Urinary bladder (tissue), 4 donors: ENCODE results near the gene SH3TC1. TPM values are rescaled to one million over a fixed set of nuclear protein-coding genes. Genes with fewer than 3 reads are reported as not detected.

Experiments
- DNase-seq: peaks from one replicate; pipeline ENCODE4 v3.0.0-alpha.2; 2015; ENCODE audit errors: extremely low spot score
- H3K27ac ChIP-seq: one replicate; pipeline ENCODE4 v1.5.1; 2013; ENCODE audit warnings: low read depth, mild to moderate bottlenecking, moderate library complexity
- H3K36me3 ChIP-seq: one replicate; pipeline ENCODE4 v1.6.1; 2013; ENCODE audit warnings: mild to moderate bottlenecking, moderate library complexity; ENCODE audit not compliant: insufficient read depth
- H3K4me1 ChIP-seq: one replicate; pipeline ENCODE4 v1.6.1; 2013; ENCODE audit warnings: mild to moderate bottlenecking, moderate library complexity; ENCODE audit not compliant: insufficient read depth
- H3K4me3 ChIP-seq: one replicate; pipeline ENCODE4 v1.5.1; 2013; ENCODE audit warnings: low read depth, low read length
- WGBS: extraction: QIAGEN DNeasy Blood & Tissue Kit; methylation state at CpG from one replicate; pipeline ENCODE4 v1.1.7; 2013; 5-methylcytosine and 5-hydroxymethylcytosine counted together
- polyA plus RNA-seq: library from polyadenylated mRNA; stranded (reverse); fragments of 200-250 nt; gene quantifications from one replicate; pipeline ENCODE4 v1.2.3, GENCODE V29; 2013
- total RNA-seq: library from RNA; depleted of rRNA; stranded (reverse); fragments of >200 nt; gene quantifications from one replicate; pipeline ENCODE4 v1.2.3, GENCODE V29; 2014
- donor health status: healthy with polysubstance abuse.
- donor health status: healthy.

SH3TC1 gene
- total and polyA plus RNA-seq, 2 donors = 17.2 to 20.5 TPM

DNA sequence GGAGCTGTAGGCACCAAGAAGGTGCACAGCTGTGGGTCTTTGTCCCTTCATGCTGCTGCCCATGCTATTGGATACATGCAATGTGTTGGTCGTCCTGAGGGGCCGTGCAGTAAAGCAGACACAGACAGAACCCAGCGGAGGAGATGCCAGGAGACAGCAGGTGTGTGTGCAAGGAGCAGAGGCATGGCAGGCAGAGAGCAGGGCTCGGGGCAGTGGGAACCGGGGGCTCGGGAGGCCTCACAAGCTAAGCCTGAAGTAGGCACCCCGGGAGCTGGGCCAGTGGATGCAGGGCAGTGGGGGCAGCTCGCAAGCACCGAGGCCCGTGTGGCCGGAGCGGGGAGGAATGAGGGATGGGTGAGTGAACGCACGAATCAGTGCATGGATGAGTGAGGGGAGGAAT is 83.7 kb downstream of the SH3TC1 start:
- WGBS = 93% methylated on average over 14 of the region's 14 CpGs
- H3K4me3 ChIP-seq = no peak overlapping the region
- no peak overlapping the region for H3K27ac ChIP-seq
- DNase-seq = no peak
- H3K4me1 ChIP-seq = no peaks in the 10 kb centered on the region
- H3K36me3 ChIP-seq = no peaks in the 10 kb centered on the region

DNA sequence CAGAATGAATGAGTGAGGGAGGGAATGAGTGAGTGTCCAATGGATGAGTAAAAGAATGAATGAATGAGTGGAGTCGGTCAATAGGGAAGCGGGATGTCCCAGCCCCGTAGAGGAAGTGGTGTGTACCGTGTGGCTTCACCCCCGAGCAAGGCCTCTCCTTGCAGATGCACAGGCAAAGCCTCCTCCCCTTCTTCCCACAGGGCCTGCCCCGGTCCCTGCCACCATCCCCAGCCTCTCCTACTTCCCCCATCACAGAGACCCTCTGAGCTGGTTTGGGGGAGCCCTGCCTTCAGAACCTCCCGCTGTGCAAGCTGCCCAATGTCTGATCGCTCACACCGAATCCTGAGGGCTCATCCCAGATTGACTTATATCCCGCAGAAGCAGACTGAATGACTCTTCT is 84.1 kb downstream of the SH3TC1 start:
- Histone ChIP-seq H3K27ac (no peak overlapping the region), H3K4me1 (no peaks in the 10 kb centered on the region), H3K36me3 (no peaks in the 10 kb centered on the region), H3K4me3 (no peak overlapping the region)
- no peak for DNase-seq
- WGBS = 80% methylated on average over 10 of the region's 10 CpGs

DNA sequence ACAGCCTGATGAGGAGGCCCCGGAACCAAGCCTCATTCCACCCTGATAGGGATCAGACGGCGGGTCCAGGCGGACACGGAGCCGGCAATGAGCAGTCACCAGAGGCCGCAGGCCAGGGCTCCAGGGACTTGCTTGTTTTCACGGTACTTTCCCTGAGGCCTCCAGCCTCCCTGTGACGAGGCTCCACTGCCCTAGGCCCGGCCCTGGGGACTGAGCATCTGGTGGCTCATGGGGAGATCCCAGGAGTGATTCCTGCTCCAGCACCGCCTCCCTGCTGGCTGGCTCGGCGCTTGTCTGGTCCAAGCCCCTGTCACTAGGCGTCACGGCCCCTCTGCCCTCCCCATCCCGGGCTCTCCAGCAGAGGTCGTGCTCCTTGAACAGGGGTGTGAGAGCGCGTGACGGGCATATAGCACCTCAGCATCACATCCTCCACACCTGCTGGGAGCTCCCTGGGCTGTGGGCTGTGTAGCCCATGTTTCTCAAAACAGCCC is 84.6 kb downstream of the SH3TC1 start:
- 75% methylated on average over 20 of the region's 20 CpGs for WGBS
- no peak for DNase-seq
- Histone ChIP-seq H3K4me3 (no peak overlapping the region), H3K4me1 (no peaks in the 10 kb centered on the region), H3K27ac (no peak overlapping the region), H3K36me3 (no peaks in the 10 kb centered on the region)

DNA sequence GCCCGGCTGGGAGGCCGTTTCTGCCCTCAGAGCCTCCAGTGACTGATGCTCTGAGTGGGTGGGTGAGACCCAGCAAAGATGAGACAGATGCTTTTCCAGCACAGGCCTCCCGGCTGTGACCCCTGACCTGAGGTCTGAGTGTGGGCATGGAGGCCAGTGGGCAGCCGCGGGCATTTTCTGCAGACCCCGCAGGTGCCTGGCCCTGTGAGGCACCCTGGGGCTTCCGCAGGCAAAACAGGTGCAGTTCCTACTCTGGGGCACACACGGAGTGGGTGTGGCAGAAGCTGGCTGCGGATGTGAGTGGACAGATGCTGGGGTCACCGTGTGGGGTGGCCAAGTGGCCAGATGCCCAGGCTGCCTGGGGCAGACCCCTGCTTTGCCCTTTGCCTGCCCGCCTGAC is 85.3 kb downstream of the SH3TC1 start:
- no peak for DNase-seq
- 82% methylated on average over 11 of the region's 11 CpGs for WGBS
- Histone ChIP-seq H3K4me1 (no peaks in the 10 kb centered on the region), H3K27ac (no peak overlapping the region), H3K4me3 (no peak overlapping the region), H3K36me3 (no peaks in the 10 kb centered on the region)

DNA sequence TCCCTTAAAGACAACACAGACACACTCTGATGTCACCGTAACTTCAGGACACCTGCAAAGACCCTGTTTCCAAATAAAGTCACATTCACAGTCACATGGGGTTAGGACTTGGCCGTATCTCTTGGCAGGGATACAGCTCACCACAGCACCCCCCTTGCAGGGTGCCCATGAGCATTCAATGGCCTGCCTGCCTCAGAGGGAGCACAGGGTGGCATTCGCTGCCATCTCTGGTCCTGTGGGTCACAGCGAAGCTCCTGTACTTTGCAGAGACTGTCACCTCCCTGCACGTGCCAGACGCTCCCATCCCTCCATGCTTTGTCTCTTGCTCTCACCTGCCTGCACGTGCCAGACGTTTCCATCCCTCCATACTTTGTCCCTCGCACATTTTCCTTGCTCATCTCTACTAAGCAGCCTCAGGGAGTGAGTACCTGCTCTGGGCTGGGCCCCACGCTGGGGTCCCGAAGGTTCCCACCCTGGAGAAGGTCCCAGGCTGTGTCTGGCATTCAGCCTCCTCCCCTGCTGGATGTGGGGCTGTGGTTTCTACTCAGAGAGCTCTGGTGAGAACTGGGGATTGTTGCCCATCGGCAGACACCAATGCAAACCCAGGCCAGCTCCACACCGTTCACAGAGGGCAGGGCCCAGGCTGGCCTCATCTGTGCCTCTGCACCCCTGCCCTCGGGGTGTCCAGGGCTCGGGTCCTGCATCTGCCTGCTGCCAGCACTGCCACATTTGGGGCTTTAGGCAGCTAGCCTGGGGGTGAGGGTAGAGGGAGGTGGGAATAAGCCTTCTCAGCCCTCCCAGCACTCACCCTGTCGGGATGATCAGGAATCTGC is 86.3 kb downstream of the SH3TC1 start:
- Histone ChIP-seq H3K4me1 (no peaks in the 10 kb centered on the region), H3K27ac (no peak overlapping the region), H3K36me3 (no peaks in the 10 kb centered on the region), H3K4me3 (no peak overlapping the region)
- WGBS = 77% methylated on average over 16 of the region's 16 CpGs
- no peak for DNase-seq

DNA sequence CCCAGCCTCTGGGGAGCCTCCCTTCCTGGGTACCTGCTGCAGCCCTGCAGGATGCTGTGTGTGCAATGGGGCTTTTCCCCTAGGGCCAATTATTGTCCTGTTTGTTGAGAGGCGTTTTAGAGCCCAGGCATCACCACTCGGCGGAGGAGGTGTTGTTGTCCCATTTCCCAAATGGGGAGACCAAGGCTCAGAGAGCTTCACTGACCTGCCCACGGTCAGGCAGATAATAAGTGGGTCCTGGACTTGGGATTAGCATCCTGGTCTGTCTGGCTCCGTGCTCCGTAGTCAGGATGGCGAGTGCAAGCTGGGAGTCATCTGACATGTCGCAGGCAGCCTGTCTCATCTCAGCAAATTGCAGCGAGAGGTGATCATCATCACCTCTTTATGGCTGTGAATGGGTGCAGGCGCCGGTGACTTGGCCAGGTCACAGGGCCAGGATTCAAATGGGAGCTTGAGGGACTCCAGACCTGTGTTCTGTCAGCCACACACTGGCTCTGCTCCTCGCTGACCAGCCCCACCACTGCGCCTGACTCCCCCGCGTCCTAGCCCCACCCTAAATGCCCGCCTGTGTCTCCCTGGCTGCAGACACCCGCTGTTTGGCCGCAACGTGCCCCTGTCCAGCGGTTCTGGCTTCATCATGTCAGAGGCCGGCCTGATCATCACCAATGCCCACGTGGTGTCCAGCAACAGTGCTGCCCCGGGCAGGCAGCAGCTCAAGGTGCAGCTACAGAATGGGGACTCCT is 87.1 kb downstream of the SH3TC1 start:
- 71% methylated on average over 23 of the region's 23 CpGs for WGBS
- no peak for DNase-seq
- H3K36me3 ChIP-seq = no peaks in the 10 kb centered on the region
- no peak overlapping the region for H3K4me3 ChIP-seq
- no peaks in the 10 kb centered on the region for H3K4me1 ChIP-seq
- no peak overlapping the region for H3K27ac ChIP-seq

DNA sequence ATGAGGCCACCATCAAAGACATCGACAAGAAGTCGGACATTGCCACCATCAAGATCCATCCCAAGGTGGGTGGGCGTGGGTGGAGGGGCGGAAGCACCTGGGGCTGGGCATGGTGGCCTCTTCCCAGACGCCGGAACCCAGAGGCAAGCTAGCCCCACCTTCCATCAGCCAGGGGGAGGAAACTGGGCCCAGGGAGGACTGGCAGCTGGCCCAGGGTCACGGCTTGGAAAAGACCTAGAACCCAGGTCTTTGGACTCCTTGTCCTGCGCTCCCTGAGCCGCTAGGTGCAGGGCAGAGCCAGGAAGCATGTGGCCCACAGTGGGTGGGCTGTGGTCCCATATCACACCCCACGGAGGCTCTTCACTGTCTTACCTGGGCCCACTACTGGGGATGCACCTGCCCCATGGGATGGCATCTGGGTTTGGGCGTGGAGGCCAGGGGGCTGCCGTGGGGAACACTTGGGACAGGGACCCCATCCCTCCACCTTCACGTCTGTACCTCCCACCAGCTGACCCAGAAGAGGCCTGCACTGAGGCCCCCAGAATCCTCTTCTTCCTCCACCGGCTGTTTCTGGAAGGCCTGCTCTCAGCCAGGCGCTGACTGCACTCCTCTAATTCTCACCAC is 87.7 kb downstream of the SH3TC1 start:
- 92% methylated on average over 15 of the region's 15 CpGs for WGBS
- DNase-seq = no peak

DNA sequence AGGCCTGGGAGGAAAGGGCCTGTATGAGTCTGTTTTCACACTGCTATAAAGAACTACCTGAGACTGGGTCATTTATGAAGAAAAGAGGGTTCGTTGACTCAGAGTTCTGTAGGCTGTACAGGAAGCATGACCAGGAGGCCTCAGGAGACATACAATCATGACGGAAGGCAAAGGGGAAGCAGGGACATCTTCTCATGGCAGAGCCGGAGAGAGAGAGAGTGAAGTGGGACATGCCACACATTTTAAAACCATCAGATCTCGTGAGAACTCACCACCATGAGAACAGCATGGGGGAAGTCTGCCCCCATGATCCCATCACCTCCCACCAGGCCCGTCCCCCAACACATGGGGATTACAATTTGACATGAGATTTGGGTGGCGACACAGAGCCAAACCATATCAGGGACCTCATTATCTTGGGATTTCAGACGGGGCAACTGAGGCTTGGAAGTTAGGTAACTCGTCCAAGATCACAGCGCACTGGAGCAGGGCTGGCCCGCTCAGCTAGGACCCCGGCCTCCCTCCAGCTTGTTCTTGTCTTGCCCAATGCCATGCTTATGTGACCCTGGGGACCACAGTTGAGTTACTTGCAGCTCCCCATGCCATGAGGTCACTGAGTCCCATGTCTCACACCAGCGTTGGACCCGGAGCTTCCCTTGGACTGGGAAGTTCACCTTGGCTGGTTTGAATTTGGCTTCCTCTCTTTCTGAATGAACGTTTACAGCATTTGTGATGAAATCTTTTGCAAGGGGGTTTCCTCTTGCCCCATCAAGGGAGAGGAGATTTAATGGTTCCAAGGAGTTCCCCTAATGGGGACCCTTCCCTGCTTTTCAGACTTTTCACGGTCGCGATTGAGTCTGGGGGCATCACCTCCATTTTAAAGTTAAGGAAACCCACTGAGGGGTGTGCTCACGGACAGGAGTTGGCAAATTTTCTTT is 88.5 kb downstream of the SH3TC1 start:
- Histone ChIP-seq H3K4me3 (no peak overlapping the region), H3K27ac (no peak overlapping the region), H3K4me1 (no peaks in the 10 kb centered on the region), H3K36me3 (no peaks in the 10 kb centered on the region)
- WGBS = 93% methylated on average over 18 of the region's 18 CpGs
- no peak for DNase-seq

More for the DNA sequence above, 87.7 kb downstream of the SH3TC1 start:
- H3K36me3 ChIP-seq = no peaks in the 10 kb centered on the region
- no peak overlapping the region for H3K27ac ChIP-seq
- no peaks in the 10 kb centered on the region for H3K4me1 ChIP-seq
- no peak overlapping the region for H3K4me3 ChIP-seq

DNA sequence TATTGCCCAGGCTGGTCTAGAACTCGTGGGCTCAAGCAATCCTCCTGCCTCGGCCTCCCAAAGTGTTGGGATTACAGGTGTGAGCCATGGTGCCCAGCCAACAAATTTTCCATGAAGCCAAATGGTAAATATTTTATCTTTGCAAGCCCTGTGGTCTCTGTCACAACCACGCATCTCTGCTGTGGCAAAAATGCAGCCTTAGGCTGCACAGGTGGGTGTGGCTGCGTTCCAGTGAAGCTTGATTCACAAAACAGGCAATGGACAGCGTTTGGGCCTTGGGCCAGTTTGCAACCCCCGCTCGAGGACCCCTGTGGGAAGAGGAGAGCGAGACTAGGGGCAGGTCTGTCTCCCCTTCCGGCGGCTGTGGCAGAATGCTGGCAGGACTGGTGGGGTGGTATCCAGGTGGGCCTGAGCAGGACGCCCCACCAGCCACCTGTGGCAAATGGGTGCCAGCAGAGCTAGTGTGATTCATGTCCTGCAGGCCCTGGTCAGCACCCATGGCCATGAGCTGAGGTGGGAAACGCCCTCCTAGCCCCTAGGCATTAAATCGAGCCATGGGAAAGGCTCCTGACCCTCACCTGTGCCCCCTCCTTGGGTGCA is 90.2 kb downstream of the SH3TC1 start:
- H3K4me1 ChIP-seq = no peaks in the 10 kb centered on the region
- no peak overlapping the region for H3K27ac ChIP-seq
- no peak overlapping the region for H3K4me3 ChIP-seq
- no peak for DNase-seq
- WGBS = 82% methylated on average over 13 of the region's 13 CpGs
- H3K36me3 ChIP-seq = no peaks in the 10 kb centered on the region

DNA sequence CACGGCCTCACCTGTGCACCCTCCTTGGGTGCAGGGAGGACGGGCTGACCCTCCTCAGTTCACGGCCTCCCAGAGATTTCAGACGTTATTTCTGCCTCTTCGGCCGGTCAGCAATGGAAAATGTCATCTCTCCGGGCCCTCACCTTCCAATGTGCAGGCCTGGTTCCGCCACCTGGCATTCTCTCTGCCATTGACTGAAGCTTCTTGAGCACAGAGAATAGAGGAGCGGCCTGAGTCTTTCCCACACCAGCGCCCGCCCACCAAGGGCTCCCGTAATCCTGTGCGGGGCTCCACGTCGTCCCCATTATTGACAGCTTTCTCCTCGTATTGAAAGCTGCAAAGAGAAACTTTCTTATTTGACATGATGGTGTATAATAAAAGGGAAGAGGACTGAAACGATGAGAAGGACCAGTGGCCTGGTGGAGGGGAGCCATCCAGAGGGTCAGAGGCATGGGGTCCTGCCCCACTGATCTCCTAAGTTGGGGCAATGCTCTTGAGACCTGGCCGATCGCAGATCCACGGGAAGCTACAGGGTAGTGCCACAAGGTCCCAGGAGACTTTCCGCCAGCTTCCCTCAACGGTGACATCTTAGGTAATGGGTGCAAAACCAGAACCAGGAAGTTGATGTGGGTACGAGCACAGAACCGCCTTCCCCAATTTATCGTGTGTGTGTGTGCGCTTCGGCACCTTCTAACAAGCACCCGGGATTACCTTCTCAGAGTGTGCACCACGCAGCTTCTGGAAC is 91.0 kb downstream of the SH3TC1 start:
- Histone ChIP-seq H3K4me3 (no peak overlapping the region), H3K36me3 (no peaks in the 10 kb centered on the region), H3K4me1 (no peaks in the 10 kb centered on the region), H3K27ac (no peak overlapping the region)
- WGBS = 91% methylated on average over 29 of the region's 29 CpGs
- DNase-seq = no peak

DNA sequence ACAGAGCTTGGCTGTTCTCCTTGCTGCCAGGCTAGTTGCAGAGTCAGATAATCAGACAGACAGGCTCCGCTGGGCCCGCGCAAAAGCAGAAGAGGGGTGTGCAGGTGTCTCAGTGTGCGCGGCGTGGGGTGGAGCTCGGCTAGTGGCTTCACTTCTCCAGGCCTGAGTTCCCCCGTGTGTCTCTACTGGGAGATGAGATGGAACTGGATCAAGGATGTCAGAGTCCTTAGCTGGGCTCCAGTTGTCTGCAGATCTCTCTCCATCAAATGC is 91.5 kb downstream of the SH3TC1 start:
- no peak overlapping the region for H3K4me3 ChIP-seq
- H3K4me1 ChIP-seq = no peaks in the 10 kb centered on the region
- no peaks in the 10 kb centered on the region for H3K36me3 ChIP-seq
- 79% methylated on average over 8 of the region's 8 CpGs for WGBS
- H3K27ac ChIP-seq = no peak overlapping the region
- DNase-seq = no peak
